Medulla oblongata (tissue), 1 donor: ENCODE measurements around the gene RAB6B.

ENCODE experiments used
- DNase-seq: peaks from one replicate; pipeline ENCODE4 v3.0.0-alpha.2; 2015; ENCODE audit errors: extremely low spot score

RAB6B gene

DNA sequence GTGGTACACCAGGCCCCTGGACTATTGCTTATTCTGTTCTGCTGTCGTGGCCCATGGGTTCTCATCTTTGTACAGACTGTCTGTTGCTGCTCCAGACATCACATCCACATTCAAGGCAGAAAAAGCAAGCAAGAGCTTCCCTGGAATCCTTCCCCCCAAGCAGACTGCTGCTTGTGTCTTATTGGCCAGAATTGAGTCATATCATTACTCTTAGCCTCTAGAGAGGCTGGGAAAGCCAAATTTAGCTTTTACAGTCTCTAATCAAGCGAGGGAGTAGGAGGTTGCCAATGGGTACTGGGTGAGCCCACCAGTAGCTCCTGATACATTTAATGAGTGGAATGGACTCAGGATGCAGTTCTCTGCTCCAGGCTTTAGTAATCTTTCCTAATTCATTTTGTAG is 39.4 kb downstream of the RAB6B start:
- DNase-seq: no peak

DNA sequence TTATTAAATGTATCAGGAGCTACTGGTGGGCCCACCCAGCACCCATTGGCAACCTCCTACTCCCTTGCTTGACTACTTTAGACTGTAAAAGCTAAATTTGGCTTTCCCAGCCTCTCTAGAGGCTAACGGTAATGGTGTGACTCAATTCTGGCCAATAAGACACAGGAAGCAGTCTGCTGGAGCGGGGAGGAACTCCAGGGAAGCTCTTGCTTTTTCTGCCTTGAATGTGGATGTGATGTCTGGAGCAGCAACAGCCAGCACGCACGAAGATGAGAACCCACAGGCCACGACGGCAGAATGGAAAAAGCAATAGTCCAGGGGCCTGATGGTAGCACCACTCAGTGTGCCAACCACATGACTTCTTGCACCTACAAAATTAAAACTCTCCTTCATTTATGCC is 39.9 kb downstream of the RAB6B start:
- DNase-seq: no peak

DNA sequence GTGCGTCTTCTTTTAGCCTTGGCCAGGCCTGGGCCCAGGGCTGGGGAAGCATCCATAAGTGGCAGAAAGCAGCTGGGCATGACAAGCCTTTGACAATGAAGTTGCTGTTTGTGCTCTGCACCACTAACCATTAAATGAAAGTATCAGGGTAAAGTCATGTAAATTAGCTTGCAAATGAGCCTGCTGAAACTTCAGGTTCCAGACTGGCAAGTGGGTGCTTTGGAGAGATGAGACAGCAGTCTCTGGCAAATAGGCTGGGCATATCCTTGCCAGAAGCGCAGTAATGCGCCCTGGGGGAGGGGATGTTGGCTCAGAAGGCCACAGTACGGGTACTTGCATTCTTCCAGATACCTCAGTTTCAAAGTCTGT is 40.7 kb downstream of the RAB6B start:
- DNase-seq: peak; percentile 79

DNA sequence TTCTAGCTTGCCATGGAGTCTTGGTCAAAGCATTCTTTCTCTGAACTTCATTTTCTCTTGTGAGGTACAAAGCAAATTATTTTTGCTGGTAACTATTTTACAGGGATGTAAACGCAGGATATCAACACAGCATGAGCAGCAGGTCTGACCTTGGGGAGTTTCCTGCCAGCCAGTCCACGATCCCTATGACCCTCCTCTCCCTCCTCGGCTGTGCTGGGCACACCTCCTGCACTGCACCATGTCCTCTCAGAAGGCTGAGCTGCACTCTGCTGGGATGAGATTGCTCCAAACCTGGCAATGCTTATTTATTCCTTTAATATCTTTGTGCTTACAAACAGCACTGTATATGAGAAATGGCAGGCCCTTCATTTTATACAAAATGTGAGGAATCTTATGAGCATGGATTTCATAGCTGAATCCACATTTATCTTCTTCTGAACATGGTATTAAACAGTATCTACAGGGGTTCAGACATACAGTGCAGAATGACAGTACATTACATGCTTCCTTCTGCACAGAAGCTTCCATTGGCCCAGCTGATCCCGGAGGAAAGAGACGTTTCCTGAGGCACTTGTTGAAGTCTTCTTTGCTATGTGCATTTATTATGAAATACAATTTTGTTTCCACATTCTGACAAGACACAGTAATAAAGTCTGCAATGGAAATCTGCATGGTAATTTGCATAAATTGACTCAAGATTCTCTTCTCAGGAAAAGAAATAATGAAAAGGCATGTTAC is 41.2 kb downstream of the RAB6B start:
- no peak for DNase-seq

DNA sequence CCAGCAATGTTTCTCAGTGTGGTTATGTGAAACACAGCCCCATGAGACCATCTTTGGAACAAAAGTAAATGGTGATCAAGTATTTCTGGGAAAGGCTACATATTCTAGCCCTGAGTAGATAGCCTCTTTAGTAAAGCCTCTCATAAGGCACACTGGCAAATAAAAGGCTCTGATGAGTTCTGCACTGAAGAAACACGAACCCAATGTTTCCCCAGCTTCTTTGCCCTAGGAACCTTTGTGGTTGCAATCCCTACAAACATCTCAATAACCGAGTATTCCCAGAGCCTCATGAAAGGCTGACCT is 41.8 kb downstream of the RAB6B start:
- no peak for DNase-seq

DNA sequence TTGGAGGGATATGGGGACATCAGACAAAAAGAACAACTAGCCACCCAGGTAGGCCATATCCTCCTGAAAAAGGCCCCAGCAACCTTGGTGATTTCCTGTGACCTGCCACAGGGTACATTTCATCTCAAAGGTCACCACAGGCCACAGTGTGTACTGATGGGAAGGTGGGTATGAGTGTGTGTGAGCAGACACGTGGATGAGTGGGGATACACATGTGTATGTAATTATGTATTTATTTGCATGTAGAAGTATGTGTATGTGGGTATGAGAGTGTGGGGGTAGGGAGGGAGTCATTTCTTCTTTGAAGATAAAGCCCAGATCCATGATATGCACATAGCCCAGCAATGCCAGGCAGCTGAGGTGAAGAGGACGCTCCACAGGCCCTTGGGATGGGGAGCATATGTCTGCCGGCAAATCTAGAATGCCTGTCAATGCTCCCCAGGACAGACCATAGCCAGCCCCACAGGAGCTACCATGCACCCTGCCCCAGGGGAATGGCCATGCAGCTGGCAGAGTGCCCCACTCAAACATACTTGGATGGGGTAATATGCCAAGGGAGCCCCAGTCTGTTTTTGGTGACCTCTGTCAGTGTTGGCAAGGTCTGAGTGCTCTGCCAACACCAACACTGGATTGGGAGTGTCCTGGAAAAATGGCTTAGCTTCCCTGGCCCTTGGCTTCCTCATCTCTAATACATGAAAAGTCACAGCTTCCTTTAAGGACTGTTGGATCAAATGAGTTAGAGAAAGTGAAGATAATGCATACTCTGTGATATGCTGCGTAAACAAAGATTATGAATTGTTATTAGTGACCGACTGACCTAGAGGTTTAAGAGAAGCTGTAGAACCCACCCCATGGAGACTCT is 42.4 kb downstream of the RAB6B start:
- no peak for DNase-seq

DNA sequence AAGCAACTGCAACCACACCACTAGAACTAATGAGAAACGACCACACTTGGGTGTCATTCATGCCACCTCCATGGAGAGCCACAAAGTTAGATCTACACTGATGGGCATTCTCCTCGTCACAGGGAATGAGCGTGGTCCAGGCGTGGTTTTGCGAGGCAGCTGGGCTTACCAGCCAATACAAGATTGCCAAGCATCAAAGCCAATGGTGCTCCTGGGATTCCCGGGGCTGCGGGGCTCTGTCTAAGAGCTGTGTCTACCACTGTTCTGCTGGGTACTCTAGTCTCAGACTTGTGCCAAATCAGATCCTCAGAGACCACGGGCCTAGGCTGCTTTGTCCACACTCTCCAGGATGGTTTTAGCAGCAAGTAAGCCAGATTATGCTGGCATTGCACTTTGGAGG is 43.8 kb downstream of the RAB6B start:
- DNase-seq: no peak

DNA sequence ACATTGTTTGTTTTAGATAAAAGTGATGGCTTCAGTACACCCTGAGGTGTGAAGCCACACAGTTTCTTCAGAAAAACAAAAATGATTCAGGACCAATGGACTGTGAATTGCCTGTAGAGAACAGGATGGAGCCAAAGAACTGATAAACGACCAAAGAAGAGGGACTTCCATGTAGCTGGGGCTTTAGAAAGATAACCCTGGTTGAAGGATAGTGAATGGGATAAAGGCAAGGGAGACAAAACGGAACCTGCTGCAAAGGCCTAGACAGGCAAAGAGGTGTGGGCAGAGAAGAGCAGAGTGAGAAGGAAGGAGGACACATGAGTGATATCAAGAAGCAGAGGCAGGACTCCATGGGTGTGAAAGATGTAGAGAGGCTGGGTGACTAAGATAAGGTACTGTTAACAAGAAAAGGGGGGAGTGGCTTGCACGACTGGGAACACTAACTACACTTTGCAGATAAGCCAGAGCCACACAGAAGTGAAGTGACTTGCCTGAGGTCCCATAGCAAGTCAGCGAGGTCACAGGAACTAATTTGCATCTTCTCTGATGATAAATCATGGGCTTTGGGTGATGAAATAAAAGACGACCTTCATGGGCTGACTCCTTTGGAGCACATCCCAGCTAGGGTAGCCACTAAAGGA is 44.3 kb downstream of the RAB6B start:
- no peak for DNase-seq

DNA sequence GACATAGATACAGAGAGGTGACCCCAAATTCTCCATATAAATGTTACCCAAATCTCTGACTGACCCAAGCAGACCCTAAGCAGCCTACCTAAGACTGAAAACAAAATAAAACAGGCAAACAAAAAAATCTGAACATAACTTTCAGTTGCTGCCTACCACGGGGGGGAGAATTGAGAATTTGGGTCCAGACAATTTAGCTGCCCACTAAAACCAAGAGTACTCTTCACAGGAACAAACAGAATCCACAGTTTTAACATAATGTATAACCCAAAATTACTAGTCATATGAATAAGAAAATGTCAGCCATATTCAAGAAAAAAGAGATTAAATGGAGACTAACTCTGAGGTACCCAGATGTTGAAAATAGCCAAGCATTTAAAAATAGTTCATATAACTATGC is 45.6 kb downstream of the RAB6B start:
- no peak for DNase-seq

DNA sequence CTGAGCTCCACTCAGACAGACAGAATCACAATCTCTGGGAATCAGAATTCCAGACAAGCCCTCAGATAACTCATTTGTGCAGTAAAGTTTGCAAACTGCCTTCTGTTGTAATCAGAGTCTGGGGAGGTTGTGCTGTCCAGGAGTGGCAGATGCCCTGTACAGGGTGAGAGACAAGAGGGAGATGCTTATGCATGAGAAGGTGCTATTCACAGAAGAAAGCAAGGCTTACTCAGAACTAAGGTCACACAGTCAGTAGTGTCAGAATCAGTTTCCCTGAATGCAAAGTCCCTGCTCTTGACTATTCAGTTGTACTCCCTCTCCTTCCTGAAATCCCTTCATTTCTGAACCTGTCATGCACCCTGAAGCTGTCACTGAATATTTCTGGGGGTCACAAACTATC is 46.3 kb downstream of the RAB6B start:
- DNase-seq: no peak

DNA sequence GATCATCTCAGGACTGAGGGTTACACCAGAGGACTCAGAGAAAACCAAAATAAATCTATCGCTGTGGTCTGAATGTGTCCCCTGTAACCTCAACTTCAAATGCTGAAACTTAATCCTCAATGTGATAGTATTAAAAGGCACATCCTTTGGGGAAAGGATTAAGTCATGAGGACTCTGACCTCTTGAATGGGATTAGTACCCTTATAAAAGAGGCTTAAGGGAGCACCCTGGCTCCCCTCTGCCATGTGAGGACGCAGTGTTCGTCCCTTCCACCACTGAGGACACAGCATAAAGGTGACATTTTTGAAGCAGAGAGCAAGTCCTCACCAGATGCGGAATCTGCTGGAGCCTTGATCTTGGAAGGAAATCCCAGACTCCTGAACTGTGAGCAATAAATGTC is 50.6 kb downstream of the RAB6B start:
- DNase-seq: no peak

DNA sequence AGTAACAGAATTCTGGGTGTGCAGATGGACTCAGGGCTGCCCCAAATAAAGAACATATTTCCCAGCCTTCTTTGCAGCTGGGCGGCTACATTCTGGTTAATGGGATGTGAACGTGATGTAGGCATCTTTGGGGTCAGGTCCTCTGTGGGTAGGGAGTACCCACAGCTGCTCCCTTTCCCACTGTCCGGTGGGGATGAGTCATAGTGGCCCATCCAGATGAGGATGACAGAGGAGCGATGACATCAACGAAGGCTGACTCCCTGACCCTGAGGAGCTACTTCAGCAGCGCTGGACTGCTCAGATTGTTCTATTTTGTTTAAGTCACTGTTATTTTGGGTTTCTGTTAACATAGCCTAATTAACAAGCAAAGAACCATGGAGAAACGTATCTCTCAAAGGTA is 52.0 kb downstream of the RAB6B start:
- DNase-seq: no peak

DNA sequence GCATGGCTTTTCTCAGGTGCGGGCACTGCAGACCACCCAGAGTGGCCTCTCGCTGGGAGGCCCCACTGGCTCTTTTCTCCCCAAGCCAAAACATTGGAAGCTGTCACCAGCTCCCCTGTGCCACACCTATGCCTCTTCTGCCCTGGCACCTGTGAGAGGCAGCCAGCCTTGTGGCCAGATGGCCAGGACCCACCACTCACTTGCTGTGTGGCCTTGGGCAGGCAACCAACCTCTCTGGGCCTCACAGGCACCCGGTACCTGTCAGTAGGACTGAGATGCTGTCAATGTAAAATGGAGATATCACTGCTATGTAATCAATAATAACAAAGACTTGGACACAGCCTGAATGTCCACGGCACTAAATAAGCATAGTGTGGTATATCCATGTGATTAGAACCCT is 53.5 kb downstream of the RAB6B start:
- DNase-seq: no peak

DNA sequence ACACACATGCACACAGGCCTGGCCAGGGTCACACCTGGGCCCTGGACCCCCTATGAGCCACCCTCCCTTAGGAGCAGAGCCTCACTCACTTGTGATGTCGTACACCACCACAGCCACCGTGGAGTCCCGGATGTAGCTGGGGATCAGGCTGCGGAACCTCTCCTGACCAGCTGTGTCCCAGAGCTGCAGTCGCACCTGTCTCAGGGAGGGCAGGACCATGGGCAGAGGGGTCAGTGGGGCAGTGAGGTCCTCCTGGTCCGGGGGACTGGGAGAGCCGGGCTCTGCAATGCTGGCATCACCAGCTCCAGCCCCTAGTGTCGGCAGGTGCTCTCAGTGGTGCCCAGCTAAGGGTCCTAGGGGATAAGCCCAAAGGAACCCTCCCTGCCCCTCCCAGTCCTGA is 54.5 kb downstream of the RAB6B start:
- no peak for DNase-seq

DNA sequence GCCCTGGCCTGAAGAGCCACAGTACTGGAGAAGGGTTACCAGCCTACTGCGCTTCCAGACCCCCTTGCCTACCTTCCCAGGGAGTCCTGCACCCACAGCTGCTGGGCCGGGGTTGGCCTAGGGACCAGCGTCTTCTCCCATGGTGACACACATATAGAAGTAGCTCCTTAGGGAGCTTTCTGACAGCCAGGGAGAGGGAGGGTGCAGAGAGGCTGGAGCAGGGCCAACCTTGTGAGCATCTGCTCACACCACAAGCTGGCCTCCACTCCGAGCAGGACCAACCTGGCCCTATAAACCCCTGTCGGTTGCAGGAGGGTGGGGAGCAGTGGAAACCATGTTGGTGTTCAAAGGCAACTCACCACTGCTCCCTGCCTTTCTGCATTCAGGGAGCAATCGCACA is 54.9 kb downstream of the RAB6B start:
- no peak for DNase-seq

DNA sequence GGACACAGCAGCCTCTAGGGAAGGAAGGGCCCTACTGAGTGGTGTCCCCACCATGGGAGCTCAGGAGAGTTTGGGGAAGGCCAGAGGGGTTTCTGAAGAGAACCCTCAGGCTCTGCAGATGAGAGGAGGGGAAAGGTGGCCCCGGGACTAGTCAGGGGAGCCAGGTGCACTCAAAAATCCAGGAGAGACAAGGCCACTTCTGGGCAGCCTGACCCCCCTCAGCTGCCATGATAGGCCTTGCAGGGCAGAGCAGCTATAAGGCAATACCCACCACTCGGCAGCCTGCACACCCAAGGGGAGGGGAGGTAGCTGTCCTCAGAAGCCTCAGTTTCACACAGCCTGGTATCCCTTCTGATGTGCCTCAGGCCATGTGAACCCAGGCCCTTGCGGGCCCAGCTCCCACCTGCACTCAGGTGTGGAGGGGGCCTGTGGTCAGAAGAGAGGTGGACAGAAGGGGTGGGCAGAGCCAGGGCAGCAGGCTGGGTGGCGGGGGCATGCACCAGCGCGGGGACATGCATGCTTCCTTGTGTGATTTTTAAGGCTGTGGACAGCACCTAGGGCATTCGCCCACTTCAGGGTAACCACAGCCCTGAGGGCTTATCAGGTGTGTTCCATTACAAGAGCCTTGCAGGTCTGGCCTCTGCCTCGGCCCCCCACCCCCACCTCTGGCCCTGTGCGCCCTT is 55.5 kb downstream of the RAB6B start:
- no peak for DNase-seq

DNA sequence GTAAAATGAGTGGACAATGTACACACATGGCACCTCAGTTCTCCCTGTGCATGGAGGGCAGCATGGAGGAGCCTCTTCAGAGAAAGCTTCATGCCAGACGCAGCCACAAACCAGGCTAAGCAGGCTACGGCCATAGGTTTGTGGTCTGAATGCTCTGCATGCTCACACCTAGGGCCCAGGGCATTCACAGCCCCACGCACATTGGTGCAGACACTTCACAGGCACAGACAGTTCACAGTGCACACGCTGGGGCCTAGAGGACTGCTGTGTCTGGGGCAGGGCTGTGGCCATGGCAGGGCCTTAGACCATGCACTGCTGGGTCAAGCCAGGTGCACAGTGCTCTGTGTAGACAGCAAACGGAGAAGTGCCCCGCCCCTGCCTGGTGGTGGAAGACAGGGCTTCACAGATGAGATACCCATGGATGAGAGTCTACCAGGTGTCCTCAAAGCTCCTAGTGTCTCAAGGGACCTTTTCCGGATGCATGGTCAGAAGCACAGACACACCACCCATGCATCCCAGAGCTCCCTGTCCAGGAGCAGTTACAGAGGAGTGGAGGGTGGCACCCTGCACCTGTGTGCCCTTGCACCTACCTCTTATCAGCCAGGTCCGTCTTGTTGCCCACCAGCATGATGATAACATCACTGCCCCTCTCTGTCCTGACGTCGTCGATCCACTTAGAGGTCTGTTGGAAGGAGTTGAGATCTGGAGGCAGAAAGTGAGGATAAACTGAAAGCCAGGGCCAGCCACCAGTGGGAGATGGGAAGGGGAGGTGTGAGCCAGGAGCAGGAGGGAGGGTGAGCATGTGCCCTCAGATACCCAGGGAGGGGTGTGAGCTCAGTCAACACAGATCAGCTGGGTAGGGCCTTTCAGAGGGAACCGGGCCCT is 56.5 kb downstream of the RAB6B start:
- DNase-seq: no peak

DNA sequence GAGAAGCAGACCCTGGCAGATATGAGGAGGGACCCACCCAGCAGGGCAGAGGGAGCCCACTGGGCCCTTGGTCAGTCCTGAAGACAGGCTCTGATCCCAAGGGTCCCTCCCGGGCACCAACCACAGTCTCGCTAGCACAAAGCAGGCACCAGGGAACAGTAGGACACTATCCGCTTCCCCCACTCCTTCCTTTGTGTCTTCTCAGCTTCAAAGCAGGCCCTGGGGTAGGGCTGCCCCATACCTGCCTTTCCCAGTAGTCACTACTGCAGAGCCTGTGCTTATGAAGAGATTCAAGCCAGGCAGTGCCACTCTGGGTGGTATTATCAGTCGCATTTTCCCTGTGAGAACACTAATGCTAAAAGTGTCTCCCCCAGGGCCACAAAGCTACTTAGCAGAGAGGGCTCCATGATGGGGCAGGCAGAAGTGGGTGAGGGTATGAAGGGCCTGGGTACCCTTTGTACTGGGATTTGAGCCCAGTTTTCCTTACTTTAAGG is 57.3 kb downstream of the RAB6B start:
- no peak for DNase-seq

DNA sequence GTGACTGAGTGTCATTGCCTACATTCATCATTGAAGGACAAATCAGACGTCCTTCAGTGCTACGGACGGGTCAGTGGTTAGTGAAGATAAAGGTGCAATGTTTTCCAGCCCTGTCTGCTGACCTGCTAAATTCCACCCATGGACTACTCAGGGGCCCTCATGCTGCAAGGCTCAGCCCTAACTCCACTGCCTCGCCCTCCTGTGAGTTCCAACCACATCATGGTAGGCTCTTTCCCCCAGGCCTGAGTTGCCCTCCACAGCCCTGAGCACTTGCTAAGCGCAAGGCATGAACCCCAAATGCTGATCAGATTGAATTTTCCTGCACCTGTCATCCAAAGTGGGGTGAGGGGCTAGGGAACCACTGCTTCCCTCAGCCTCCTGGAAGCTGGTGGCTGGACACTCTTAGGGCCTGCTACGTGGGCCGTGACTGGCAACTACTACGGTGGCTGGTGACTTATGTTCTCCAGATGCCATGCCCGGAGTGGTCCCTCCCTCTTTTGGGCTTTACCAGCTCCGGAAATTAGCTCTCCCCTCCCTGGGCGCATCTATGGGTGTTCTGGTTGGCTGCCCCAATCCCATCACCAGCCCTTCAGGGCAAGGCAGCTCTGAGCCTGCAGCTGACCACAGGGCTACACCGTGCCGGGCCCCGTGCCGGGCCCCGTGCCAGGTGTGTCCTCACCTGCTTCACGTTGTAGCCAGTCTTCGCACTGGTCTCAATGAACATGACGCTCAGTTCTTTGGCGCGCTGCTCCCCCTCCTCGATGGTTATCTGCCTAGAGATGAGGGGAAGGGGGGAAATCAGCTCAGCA is 58.0 kb downstream of the RAB6B start:
- DNase-seq: no peak

DNA sequence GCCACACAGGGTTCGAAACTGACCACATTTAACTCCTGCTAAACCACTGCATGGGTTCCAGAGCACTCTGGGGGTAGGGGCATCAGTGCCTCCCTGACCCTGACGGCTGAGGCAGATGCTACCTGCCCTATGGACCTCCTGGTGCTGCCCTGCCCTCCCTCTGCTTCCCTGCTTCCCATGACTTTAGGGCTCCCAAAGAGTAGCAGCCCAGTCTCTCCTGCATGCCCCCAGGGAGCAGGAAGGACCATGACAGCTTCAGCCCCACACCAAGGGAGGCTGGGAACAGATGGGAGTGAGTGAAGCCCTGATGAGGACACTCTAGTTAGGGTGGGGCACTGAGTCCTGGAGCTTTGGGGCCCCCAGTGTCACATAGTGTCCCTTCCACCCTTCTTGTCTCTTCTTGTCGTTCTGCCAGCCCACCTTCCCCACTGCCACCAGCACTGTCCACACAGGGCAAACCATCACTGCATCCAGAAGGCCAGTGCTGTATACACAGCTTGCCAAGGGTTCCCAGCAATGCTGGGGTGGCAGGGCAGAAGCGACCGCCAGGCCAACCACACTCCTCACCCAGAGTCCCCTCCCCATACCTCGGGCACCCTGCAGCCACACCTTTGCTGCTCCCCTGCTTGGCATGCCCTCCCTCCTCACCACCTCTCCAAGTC is 59.1 kb downstream of the RAB6B start:
- no peak for DNase-seq
